Fibroblast of villous mesenchyme (primary cell): Measurements from ENCODE around the gene FIBCD1. TPM values are rescaled to one million over a fixed set of nuclear protein-coding genes. Genes with fewer than 3 reads are reported as not detected.

Source experiments
- DNase-seq: peaks from one replicate; pipeline ENCODE4 v3.0.0-alpha.2; 2010; ENCODE audit warnings: low read depth
- H3K4me3 ChIP-seq: 2 replicates; pipeline ENCODE4 v1.5.1; 2011; ENCODE audit warnings: low read depth, mild to moderate bottlenecking, low read length
- CTCF ChIP-seq: IDR thresholded peaks from 2 replicates; pipeline ENCODE4 v1.5.1; 2012; ENCODE audit warnings: low read depth, mild to moderate bottlenecking, low read length; ENCODE audit not compliant: insufficient read depth
- total RNA-seq: library from RNA; depleted of rRNA; stranded (reverse); fragments of >200 nt; gene quantifications from 2 replicates; pipeline ENCODE4 v1.2.3, GENCODE V29; 2012

Gene FIBCD1
- total RNA-seq, 1 donor, result 4.3 TPM

GRCh38 chr9:130940693-130941576 is 1.9 kb upstream of the FIBCD1 start:
- TF ChIP-seq CTCF, result peak; percentile 77
- peak; percentile 36 for DNase-seq

GRCh38 chr9:130940027-130940549 is 1.0 kb upstream of the FIBCD1 start:
- no peak for DNase-seq
- H3K4me3 ChIP-seq, result no peak overlapping the region
- no peak for TF ChIP-seq CTCF

More at GRCh38 chr9:130940693-130941576, 1.9 kb upstream of the FIBCD1 start:
- no peak overlapping the region for H3K4me3 ChIP-seq

- peak overlapping the region; percentile 60 for H3K4me3 ChIP-seq
- no peak for TF ChIP-seq CTCF
- DNase-seq, result no peak
Observed at GRCh38 chr9:130939405-130940026, 469 bp upstream of the FIBCD1 start.

- H3K4me3 ChIP-seq, result peak overlapping the region; percentile 35
- DNase-seq, result no peak
- TF ChIP-seq CTCF, result no peak
Observed at GRCh38 chr9:130938184-130938651, 829 bp downstream of the FIBCD1 start.

- TF ChIP-seq CTCF, result no peak
- no peak for DNase-seq
- no peak overlapping the region for H3K4me3 ChIP-seq
Observed at GRCh38 chr9:130937146-130938076, 1.6 kb downstream of the FIBCD1 start.
